NCI-H2227 (cell line): ENCODE measurements around the gene CCDC102A.
A peak's percentile ranks its signal among the peaks of the same experiment; 100 is the strongest.

ENCODE experiments used
- DNase-seq: peaks from one replicate; lab custom pipeline; 2025; ENCODE audit not compliant: unreplicated experiment; lab: John Stamatoyannopoulos, UW

Gene CCDC102A

GRCh38 chr16:57462978-57463362 lies 73.4 kb downstream of the CCDC102A start:
- DNase-seq: no peak

GRCh38 chr16:57462209-57462977 lies 74.0 kb downstream of the CCDC102A start, which contains the start of gene POLR2C:
POLR2C (plus strand) TSS chr16:57462679; CDS start chr16:57462725, 46 bp downstream.
- DNase-seq: peak; percentile 90
